Omental fat pad (tissue), 4 donors: ENCODE data around the gene RCC2. TPM values are rescaled to one million over a fixed set of nuclear protein-coding genes. Genes with fewer than 3 reads are reported as not detected.

Source experiments
- ATAC-seq: fragments of 150-250 bp; one replicate; pipeline ENCODE4 v1.9.1; 2016; ENCODE audit warnings: mild to moderate bottlenecking, moderate library complexity; ENCODE audit not compliant: low FRiP score
- DNase-seq: peaks from one replicate; pipeline ENCODE4 v3.0.0-alpha.2; 2019; ENCODE audit warnings: low spot score
- CTCF ChIP-seq, 3 donors: fragments of 450-650 bp; IDR thresholded peaks; one replicate each; pipeline ENCODE4 v1.5.1; 2016 to 2017; ENCODE audit warnings: antibody characterized with exemption in 3 of 3, mild to moderate bottlenecking in 3 of 3, moderate library complexity in 2 of 3
- total RNA-seq, 4 donors: library from RNA; depleted of rRNA; stranded (reverse); fragments of >200 nt; gene quantifications; one replicate each; pipeline ENCODE4 v1.1.0, GENCODE V29; 2016

The RCC2 gene
- total RNA-seq, 4 donors from 2014 or later = 20.9 to 44.4 (median 26.6) TPM

GRCh38 chr1:17441265-17441992 lies 2.0 kb upstream of the RCC2 start:
- DNase-seq (no peak), ATAC-seq (no peak)
- TF ChIP-seq CTCF (IDR thresholded peaks at IDR 0.05) = no peak

GRCh38 chr1:17440827-17441168 lies 1.3 kb upstream of the RCC2 start:
- ATAC-seq (no peak), DNase-seq (no peak)
- no peak for TF ChIP-seq CTCF (IDR thresholded peaks at IDR 0.05)

- no peak for TF ChIP-seq CTCF (IDR thresholded peaks at IDR 0.05)
- no peak for ATAC-seq
- no peak for DNase-seq
These were observed 773 bp upstream of the RCC2 start for GRCh38 chr1:17440074-17440826.

GRCh38 chr1:17438318-17439249 lies 893 bp downstream of the RCC2 start:
- no peak for TF ChIP-seq CTCF (IDR thresholded peaks at IDR 0.05)
- ATAC-seq (peak; percentile 35), DNase-seq (peak; percentile 58)

- ATAC-seq (peak; percentile 69), DNase-seq (no peak)
- TF ChIP-seq CTCF (IDR thresholded peaks at IDR 0.05) = no peak
These were observed 1.7 kb downstream of the RCC2 start for GRCh38 chr1:17437580-17438317.

- no peak for ATAC-seq
- no peak for DNase-seq
These were observed 2.3 kb downstream of the RCC2 start for GRCh38 chr1:17437260-17437579.

More at GRCh38 chr1:17437260-17437579, 2.3 kb downstream of the RCC2 start:
- no peak for TF ChIP-seq CTCF (IDR thresholded peaks at IDR 0.05)
